Fibroblast of lung (primary cell): ENCODE results near the gene RAPGEF5. TPM values are rescaled to one million over a fixed set of nuclear protein-coding genes. Genes with fewer than 3 reads are reported as not detected.

ENCODE experiments used
- DNase-seq, 2 donors: peaks; one replicate each; pipeline versions ENCODE4 v3.0.0 to v3.0.0-alpha.2; 2010; ENCODE audit warnings: low read depth in 2 of 2
- H2AFZ ChIP-seq: 2 replicates; pipeline ENCODE4 v1.5.1; 2012; ENCODE audit warnings: low read length, control low read depth, inconsistent platforms
- H3K27ac ChIP-seq: 2 replicates; pipeline ENCODE4 v1.5.1; 2011; ENCODE audit warnings: low read length, control low read depth; ENCODE audit not compliant: insufficient read depth
- H3K27me3 ChIP-seq: 2 replicates; pipeline ENCODE4 v1.5.1; 2011; ENCODE audit warnings: mild to moderate bottlenecking, low read length; ENCODE audit not compliant: control insufficient read depth, insufficient read depth
- H3K36me3 ChIP-seq: 2 replicates; pipeline ENCODE4 v1.5.1; 2011; ENCODE audit warnings: low read length; ENCODE audit not compliant: control insufficient read depth, insufficient read depth
- H3K4me1 ChIP-seq: 2 replicates; pipeline ENCODE4 v1.5.1; 2011; ENCODE audit warnings: low read length; ENCODE audit not compliant: control insufficient read depth, insufficient read depth; ENCODE audit errors: extremely low read depth
- H3K4me2 ChIP-seq: 2 replicates; pipeline ENCODE4 v1.5.1; 2011; ENCODE audit warnings: low read length, control low read depth; ENCODE audit not compliant: insufficient read depth; ENCODE audit errors: extremely low read depth
- H3K4me3 ChIP-seq, 4 experiments: fragments of 200-600 bp in 1 of 4; sonication (generic) in 1 of 4; replicated peaks in 1 of 4; 2 replicates each; pipeline ENCODE4 v1.5.1; 2011 to 2016; ENCODE audit warnings: low read length in 4 of 4, low read depth in 3 of 4, mild to moderate bottlenecking in 3 of 4, control low read depth in 2 of 4, inconsistent platforms in 1 of 4, mixed read lengths in 1 of 4; ENCODE audit not compliant: insufficient read depth in 1 of 4; ENCODE audit errors: control extremely low read depth in 1 of 4
- H3K79me2 ChIP-seq: 2 replicates; pipeline ENCODE4 v1.5.1; 2012; ENCODE audit warnings: mild to moderate bottlenecking, low read length, inconsistent platforms; ENCODE audit not compliant: control insufficient read depth, insufficient read depth
- H3K9ac ChIP-seq: 2 replicates; pipeline ENCODE4 v1.5.1; 2011; ENCODE audit warnings: mild to moderate bottlenecking, low read length, control low read depth; ENCODE audit not compliant: insufficient read depth
- H3K9me3 ChIP-seq: 2 replicates; pipeline ENCODE4 v1.5.1; 2012; ENCODE audit warnings: low read depth, low read length; ENCODE audit not compliant: control insufficient read depth, insufficient read depth
- H4K20me1 ChIP-seq: 2 replicates; pipeline ENCODE4 v1.5.1; 2011; ENCODE audit warnings: low read length; ENCODE audit not compliant: control insufficient read depth, insufficient read depth; ENCODE audit errors: extremely low read depth
- CTCF ChIP-seq, 2 donors: IDR thresholded peaks in 1 of 2; conservative IDR thresholded peaks in 1 of 2; 1 replicate in 1 of 2; 2 replicates in 1 of 2; pipeline ENCODE4 v1.5.1; 2011 to 2012; ENCODE audit warnings: low read length in 2 of 2, control low read depth in 1 of 2, inconsistent platforms in 1 of 2, low read depth in 1 of 2, mild to moderate bottlenecking in 1 of 2
- EZH2 ChIP-seq: IDR thresholded peaks from 2 replicates; pipeline ENCODE4 v1.5.1; 2012; ENCODE audit warnings: low read length, control low read depth, mild to moderate bottlenecking; ENCODE audit errors: missing control alignments
- polyA plus RNA-seq, 2 donors: library from polyadenylated mRNA; depleted of rRNA in 1 of 2; stranded (reverse) in 1 of 2; unstranded in 1 of 2; fragments of >200 nt; gene quantifications; 2 replicates each; pipeline ENCODE4 v1.2.1, GENCODE V29; 2011 to 2012; ENCODE audit warnings: missing spikeins in 1 of 2
- total RNA-seq: library from RNA; depleted of rRNA; stranded (reverse); fragments of >200 nt; gene quantifications from 2 replicates; pipeline ENCODE4 v1.2.1, GENCODE V29; 2014

The RAPGEF5 gene
- total and polyA plus RNA-seq, 2 donors (not counting 1 experiment from before 2014, with no cell fraction given): 1.4 to 1.5 TPM

- Histone ChIP-seq H3K36me3 (no peaks in the 10 kb centered on the region), H3K4me2 (no peak overlapping the region), H3K9me3 (no peaks in the 10 kb centered on the region), H2AFZ (no peak overlapping the region), H3K79me2 (no peaks in the 10 kb centered on the region), H3K27me3 (no peaks in the 10 kb centered on the region), H3K9ac (no peak overlapping the region), H4K20me1 (no peaks in the 10 kb centered on the region), H3K4me3 (no peak overlapping the region), H3K27ac (no peak overlapping the region), H3K4me1 (no peaks in the 10 kb centered on the region)
- TF ChIP-seq CTCF (conservative IDR thresholded peaks at IDR 0.05 in 1 of 2, IDR thresholded peaks at IDR 0.05 in 1 of 2; ENCODE audit: low read depth in 1 of 2, low read length in 2 of 2) (no peak), EZH2 (no peak)
- DNase-seq: no peak
Measured at GRCh38 chr7:22278660-22279059, 78.3 kb downstream of the RAPGEF5 start.

GRCh38 chr7:22277375-22277774 is 79.6 kb downstream of the RAPGEF5 start:
- H3K79me2 ChIP-seq: no peaks in the 10 kb centered on the region
- no peaks in the 10 kb centered on the region for H4K20me1 ChIP-seq
- H3K27ac ChIP-seq: no peak overlapping the region
- no peaks in the 10 kb centered on the region for H3K9me3 ChIP-seq
- H2AFZ ChIP-seq: no peak overlapping the region
- no peak for TF ChIP-seq CTCF (conservative IDR thresholded peaks at IDR 0.05 in 1 of 2, IDR thresholded peaks at IDR 0.05 in 1 of 2; ENCODE audit: low read depth in 1 of 2, low read length in 2 of 2)
- TF ChIP-seq EZH2: no peak
- no peaks in the 10 kb centered on the region for H3K4me1 ChIP-seq
- no peaks in the 10 kb centered on the region for H3K27me3 ChIP-seq
- no peak overlapping the region for H3K4me2 ChIP-seq
- H3K36me3 ChIP-seq: no peaks in the 10 kb centered on the region
- H3K9ac ChIP-seq: no peak overlapping the region
- H3K4me3 ChIP-seq: no peak overlapping the region
- DNase-seq: no peak

GRCh38 chr7:22275661-22276060 is 81.3 kb downstream of the RAPGEF5 start:
- H3K4me1 ChIP-seq: no peaks in the 10 kb centered on the region

More at GRCh38 chr7:22275661-22276060, 81.3 kb downstream of the RAPGEF5 start:
- Histone ChIP-seq H3K27ac (no peak overlapping the region), H3K9ac (no peak overlapping the region), H3K27me3 (no peaks in the 10 kb centered on the region), H3K36me3 (no peaks in the 10 kb centered on the region), H3K4me2 (no peak overlapping the region), H3K9me3 (no peaks in the 10 kb centered on the region), H3K4me3 (no peak overlapping the region), H3K79me2 (no peaks in the 10 kb centered on the region), H4K20me1 (no peaks in the 10 kb centered on the region), H2AFZ (no peak overlapping the region)
- DNase-seq: no peak
- no peak for TF ChIP-seq EZH2
- TF ChIP-seq CTCF (conservative IDR thresholded peaks at IDR 0.05 in 1 of 2, IDR thresholded peaks at IDR 0.05 in 1 of 2; ENCODE audit: low read depth in 1 of 2, low read length in 2 of 2): no peak
